Activated CD8-positive, alpha-beta memory T cell treated with anti-CD3 and anti-CD28 coated beads, Interleukin-2, amount 50 U/mL, for 24 hours (primary cell): Measurements from ENCODE around the gene RNASEL.
A peak's percentile ranks its signal among the peaks of the same experiment; 100 is the strongest.
"Not testable (repeated sequence)": the region's sequence is repeated elsewhere in the genome, so short reads cannot be mapped to it uniquely, and the experiment has no call there.

Experiments
- DNase-seq: peaks from one replicate; pipeline ENCODE4 v3.0.0-alpha.2; 2020; ENCODE audit errors: extremely low read depth

RNASEL gene, protein sequence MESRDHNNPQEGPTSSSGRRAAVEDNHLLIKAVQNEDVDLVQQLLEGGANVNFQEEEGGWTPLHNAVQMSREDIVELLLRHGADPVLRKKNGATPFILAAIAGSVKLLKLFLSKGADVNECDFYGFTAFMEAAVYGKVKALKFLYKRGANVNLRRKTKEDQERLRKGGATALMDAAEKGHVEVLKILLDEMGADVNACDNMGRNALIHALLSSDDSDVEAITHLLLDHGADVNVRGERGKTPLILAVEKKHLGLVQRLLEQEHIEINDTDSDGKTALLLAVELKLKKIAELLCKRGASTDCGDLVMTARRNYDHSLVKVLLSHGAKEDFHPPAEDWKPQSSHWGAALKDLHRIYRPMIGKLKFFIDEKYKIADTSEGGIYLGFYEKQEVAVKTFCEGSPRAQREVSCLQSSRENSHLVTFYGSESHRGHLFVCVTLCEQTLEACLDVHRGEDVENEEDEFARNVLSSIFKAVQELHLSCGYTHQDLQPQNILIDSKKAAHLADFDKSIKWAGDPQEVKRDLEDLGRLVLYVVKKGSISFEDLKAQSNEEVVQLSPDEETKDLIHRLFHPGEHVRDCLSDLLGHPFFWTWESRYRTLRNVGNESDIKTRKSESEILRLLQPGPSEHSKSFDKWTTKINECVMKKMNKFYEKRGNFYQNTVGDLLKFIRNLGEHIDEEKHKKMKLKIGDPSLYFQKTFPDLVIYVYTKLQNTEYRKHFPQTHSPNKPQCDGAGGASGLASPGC

DNA sequence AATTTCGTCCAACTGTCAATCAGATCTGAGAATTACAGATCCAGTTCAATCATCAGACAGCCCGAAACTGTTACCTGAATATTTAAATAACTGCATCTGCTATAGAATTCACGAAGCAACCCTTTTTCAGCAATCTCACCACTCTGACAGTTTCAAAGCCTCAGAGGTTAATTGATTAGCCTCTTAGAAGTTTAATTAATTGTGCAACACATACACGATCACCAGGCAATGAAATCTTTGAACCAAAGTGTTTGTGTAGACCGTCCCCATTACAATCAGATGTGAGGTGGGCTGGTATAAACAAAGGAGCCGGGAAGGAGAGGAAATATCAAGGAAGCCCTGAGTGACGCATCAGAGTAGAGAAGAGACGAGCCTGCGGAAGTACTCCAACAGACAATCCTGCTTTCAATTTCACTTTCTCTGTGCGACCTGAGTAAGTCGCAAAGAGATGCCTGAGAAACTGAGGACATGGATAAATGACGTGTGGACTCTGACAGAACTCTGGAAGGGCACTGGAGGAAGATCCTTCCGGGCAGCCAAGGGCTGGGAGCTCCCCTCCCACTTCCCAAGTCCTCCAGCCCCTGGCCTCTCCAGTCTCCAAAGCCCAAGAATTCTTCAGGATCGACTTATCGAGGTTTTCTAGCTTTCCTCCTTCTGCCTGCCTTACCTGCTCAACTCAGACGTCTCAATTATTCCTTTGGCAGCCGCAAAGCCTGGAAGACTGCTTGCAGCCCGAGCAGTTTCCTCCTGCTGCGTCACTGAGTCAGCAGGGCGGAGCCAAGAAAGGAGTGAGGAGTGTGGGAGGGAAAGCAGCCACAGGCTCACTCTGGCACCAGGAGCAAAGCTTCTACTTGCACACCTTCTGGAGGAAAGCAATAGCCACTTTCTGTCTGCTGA lies at the start of gene RNASEL:
RNASEL (minus strand) TSS at position 757 of the 897 bp plus-strand sequence. CDS start 2,450 bp downstream, outside the sequence.
- no peak for DNase-seq

DNA sequence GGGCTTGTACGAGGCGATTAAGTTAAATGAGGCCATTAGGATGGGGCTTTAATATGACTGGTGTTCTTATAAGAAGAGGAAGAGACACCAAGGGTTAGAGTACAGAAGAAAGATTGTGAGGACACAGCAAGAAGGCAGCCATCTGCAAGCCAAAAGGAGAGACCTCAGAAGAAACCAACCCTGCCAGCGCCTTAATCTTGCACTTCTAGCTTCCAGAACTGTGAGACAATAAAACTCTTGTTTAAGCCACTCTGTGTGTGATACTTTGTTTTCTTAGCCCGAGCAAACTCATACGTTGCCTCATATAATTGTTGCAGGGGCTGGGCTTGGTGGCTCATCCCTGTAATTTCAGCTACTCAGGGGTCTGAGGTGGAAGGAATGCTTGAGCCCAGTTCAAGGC lies 48.7 kb upstream of the RNASEL start:
- no peak for DNase-seq

DNA sequence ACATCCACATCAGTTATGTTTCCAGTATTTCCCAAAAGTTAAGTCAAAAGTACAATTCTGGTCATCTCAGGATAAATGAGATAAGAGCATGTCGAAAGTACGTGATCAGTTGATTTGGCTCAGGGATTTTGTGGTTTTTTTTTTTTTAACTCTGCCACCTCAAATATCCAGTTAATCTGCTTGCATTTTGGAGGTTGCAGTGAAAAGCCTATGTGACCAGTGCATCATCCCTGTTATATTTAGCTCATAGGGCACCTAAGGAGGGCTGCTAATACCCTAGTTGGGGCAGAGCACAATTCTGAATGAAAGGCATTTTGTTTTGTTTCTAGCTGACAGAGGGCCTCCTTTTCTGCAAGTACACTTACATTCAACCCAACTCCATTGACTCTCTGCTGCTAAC lies 46.8 kb upstream of the RNASEL start:
- no peak for DNase-seq

DNA sequence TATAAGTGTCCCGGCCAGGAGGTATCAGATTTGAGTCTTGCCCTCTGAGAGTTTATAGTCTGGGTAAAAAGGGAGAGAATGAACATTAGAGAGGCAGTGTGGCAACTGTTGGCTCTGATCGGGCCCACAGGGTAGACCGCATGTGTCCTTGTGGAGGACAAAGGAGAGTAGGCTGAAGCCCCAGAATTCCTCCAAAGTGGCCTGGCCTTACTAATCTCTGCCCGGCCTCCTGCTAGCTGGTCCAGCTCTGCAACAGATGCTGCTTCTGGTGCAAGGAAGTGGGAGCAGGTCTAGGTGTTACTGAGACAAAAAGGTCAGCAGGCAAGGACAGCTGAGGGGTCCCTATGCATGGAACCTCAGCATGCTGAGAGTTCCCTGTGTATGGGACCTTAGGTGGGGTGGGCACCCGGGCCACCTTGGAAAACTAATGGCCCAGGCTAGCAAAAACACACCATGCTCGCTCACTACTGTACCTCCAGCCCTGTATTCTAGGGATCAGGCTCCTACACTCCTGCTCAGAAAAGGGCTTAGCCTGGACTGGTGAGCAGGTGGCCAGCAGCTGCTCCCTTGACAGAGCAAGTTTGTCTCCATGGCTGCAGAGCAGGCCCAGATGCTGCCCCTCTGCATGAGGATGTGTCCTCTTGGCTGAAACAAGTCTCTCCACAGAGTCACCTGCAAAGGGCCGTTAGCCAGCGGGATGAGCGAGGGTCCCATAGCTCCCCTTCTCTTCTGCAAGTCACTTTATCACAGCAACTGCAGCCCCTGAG lies 45.4 kb upstream of the RNASEL start:
- DNase-seq: no peak

DNA sequence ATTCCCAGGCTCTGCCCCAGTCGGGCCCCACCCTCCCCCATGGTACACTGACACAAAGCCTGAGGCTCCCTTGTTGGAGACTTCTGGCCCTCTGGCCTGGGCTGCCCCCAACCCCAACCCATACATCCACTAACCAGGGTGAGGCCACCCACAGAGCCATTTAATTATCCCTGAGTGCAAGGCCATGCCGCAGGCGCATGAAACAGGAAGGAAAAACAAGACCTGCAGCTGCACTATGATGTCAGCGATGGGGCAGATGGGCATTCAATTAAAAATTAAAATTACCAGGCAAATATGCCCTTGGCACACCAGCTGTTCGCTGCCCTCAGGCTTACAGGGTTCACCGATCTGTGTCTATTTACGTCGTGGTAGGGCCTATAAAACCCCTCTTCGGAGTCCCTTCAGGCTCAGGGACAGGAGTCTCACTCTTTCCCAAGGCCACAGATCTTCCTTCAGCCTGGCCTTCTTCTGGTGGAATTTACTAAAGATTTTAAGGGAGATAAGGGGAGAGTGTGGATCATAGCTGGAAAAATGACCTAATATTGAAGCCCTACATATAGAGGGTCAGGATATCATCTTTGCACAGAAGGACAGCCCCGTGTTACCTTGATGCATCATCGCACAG lies 44.7 kb upstream of the RNASEL start:
- no peak for DNase-seq

DNA sequence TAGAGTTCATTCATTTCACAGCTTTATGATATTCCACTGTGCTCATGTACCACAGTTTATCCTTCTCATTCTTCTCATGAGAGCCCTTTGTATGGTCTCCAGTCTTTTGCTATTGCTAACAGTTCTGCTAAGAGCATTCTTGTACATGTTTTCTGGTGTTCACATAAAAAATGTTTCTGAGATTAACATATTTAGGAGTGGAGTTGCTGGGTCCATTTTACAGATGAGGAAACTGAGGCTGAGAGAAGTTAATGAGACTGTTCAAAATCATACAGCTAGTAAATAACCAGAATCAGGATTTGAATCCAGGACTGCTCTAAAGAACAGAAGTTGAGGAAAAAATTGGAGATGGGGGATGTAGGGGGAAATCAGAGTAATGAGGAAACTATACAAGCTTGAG lies 44.0 kb upstream of the RNASEL start:
- DNase-seq: no peak

DNA sequence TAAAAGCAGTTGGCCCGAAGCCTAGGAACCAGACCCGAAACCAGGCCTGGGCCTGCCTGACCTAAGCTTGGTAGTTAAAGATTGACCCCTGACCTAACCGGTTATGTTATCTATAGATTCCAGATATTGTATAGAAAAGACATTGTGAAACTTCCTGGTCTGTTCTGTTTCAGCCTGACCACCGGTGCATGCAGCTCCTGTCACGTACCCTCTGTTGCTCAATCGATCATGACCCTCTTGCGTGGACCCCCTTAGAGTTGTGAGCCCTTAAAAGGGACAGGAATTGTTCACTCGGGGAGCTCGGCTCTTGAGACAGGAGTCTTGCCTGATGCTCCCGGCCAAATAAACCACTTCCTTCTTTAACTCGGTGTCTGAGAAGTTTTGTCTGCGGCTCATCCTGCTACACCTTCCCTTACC lies 43.4 kb upstream of the RNASEL start:
- DNase-seq: not testable (repeated sequence)

DNA sequence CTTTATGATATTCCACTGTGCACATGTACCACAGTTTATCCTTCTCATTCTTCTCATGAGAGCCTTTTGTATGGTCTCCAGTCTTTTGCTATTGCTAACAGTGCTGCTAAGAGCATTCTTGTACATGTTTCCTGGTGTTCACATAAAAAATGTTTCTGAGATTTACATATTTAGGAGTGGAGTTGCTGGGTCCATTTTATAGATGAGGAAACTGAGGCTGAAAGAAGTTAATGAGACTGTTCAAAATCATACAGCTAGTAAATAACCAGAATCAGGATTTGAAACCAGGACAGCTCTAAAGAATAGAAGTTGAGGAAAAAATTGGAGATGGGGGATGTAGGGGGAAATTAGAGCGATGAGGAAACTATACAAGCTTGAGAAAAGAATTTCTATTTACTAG lies 42.9 kb upstream of the RNASEL start:
- DNase-seq: no peak

DNA sequence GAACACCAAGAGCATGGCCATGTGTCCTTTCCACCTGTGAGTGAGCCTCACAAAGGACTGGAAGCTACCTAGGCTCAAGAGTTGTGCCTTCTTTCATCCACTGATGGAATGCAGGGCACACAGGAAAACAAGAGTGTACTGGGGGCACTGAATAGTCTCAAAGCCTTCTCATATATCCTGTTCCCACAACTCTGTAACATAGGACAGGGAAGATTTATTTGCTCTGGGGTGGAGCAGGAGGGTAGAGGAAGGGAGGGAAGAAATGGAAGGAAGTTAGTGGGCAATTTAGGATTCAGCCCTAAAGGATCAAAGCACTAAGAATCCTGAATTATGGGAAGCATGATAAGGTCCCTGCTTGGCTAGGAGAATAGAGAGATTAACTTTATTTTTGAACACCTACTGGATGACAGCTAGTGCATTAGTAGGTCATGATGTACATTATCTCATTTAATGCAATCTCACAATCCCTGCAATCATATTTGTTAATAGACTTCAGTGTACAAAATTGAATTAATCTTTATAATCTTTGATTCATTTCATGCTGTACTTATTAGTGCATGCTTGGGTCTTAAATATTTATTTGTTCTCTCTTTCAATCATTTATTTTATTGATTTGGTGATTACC lies 42.1 kb upstream of the RNASEL start:
- DNase-seq: no peak

DNA sequence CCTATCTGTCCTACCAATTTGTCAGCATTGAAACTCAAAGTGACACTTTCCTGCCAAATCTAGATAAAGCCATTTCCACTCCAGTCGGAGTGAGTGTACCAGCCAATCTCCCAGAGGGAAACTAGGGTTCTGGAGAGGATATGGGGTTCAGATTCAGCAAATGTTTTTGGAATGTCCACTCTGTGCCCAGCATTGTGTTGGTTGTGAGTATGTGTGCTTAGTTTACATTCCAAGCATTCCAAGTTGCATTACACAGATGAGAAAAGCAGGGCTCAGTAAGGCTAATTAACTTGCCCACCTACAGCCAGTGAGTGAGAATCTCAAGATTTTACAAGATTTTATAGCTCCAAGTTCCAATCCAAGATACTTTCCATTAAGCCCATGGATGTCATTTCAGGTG lies 41.5 kb upstream of the RNASEL start:
- DNase-seq: no peak

DNA sequence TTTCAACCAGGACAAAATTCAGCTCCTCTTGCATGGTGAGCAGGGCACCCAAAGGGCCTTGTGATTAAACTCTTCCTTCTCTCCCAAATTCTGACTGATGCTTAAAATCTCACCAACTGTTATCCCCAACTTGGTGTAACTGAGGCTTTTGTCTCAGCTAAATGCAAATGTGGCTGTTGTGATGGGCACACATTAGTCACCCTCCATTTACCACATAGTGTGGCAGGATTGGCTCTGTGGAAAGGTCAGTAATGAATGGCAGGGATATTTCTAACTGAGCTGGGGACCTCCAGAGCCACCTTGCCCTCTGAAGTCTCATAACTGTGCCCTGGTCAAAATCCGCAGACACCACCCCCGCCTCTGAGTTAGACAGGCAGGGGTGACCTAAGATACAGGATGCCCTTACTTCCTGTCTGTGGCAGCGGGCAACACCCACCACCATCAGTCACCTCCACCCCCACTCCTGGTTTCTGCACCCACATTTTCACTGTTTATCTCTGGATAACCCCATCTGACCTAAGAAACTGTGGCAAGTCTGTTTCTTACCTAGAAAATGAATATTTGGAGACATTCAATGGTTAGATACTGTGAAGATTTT lies 40.5 kb upstream of the RNASEL start:
- peak; percentile 41 for DNase-seq

DNA sequence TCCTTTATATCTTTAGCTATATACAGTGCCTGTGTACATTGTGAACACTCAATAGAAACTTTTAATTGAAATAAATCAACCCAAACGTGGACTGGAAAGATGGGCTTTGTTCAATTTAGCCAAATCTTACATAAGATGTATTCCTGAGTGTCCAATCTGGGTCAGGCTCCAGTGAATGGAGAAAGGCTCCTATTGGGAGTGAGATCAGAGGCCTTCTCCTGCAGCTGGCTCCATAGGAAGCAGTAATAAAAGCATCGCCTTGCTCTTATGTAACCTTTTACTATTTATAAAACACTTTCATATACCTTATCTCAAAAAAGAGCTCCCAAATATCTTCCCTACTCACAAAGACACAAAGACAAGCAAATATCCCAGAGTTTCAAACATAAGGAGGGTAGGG lies 40.0 kb upstream of the RNASEL start:
- DNase-seq: no peak

DNA sequence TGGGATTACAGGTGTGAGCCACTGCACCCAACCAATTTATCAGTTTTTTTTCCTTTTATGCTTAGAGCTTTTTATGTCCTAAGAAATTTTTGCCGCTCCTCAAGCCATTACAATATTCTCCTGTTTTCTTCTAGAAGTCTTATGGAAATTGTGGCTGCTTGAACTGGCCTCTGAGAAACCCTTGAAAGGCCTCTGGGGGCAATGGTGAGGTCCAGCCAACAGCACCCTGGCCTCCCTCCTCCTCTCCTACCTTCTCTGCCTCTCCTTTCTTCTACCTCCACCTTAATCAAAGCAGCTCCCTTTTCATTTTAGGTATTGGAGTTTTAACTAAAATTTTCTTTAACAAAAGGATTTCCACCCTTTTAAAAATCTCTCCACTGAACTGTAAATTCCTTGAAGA lies 39.6 kb upstream of the RNASEL start:
- no peak for DNase-seq

DNA sequence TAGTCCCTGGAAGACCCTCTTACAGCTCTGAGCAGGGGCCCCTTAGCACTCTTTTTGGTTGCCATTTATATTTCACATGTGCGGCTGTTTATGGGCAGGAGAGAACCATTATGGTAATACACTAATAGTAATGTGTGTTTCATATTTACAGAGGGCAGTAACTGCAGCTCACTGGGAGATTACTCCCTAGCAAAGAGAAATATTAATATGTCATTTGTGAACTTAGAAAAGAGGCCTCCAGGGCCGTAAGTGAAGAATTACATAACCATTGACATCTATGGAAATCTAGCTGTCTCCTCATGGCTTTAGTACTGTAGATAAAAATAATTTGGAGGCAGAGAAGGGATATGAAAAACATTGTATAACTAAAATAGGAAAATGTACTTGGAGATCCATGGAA lies 38.6 kb upstream of the RNASEL start:
- no peak for DNase-seq

DNA sequence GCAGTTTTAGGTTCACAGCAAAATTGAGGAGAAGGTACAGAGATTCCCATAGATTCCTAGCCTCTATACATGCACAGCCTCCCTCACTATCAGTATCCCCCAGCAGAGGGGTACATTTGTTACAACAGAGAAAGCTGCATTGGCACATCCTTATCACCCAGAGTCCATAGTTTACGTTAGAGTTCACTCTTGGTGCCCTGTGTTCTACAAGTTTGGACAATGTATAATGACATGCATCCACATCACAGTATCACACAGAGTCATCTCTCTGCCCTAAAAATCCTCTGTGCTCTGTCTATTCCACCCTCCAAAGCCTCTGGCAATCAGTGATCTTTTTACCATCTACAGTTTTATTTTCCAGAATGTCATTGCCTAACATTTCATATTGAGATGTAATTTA lies 37.5 kb upstream of the RNASEL start:
- DNase-seq: no peak

DNA sequence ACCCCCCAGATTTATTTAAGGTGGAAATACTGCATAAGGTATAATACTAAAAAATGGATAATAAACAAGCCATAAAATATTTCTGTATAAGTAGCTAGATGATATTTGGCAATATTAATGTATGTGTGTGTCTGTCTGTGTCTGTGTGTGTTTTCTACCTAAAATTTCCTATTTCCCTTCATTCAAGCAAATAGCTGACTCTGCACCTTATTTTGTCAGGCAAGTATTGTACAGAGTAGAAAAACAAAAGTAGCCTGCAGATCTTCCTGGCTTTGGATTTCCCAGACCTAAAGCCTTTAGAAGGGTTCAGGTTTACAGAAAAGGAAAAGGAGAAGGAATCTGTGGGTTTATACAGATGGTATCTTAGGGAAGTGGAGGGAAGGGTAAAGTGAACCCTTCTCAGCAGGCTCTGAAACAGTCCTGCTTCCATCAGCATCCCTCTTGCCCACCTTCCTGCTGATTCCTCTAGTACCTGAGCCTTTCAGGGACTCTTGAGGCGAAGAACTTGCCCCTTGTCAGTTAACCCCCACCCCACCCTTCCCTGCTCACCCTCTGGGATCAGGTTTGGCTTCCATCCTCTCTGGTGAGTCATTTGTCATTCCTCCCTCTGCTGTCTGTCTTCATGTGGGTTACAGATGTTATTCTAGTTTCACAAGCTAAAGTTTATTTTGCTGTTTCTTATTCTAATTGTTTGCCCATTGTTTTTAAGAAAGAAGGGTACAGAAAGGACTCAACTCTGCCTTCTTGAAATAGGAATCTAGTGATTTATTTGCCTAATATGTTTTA lies 36.9 kb upstream of the RNASEL start:
- DNase-seq: no peak

DNA sequence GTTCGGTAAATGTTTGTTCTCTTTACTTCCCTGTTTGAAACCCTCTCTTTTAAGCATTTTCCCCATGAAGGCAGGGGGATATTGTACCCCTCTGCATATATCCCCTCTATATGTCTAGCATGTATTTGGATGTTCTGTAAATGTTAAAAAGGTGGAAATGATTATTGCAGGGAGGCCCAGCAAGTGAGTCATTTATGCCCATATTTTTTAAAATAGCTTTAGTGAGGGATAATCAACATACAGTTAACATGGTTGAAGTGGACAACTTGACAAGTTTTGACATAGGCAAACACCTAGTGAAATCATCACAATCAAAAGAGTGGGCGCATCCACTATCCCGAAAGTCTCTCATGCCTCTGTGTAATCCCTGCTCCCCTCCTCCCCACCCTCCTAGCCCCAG lies 36.0 kb upstream of the RNASEL start:
- DNase-seq: no peak

DNA sequence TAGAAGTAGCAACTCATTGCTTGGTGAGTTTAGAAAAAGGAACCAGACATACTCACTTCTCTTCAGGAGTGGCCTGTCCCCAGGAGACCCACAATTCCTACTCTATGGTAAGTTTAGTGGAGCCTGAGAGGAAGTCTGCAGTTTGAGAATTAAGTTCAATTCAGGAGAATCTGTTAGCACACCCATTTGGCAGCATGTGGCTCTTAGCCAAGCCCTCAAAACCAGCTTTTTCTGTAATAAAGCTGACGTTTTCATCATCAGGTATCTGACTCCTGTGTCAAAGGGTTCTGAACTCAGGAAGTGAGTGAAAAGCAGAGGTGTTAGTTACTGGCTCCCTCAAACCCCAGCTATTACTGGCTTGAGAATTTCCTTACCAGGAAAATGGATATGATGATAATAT lies 35.5 kb upstream of the RNASEL start:
- no peak for DNase-seq

DNA sequence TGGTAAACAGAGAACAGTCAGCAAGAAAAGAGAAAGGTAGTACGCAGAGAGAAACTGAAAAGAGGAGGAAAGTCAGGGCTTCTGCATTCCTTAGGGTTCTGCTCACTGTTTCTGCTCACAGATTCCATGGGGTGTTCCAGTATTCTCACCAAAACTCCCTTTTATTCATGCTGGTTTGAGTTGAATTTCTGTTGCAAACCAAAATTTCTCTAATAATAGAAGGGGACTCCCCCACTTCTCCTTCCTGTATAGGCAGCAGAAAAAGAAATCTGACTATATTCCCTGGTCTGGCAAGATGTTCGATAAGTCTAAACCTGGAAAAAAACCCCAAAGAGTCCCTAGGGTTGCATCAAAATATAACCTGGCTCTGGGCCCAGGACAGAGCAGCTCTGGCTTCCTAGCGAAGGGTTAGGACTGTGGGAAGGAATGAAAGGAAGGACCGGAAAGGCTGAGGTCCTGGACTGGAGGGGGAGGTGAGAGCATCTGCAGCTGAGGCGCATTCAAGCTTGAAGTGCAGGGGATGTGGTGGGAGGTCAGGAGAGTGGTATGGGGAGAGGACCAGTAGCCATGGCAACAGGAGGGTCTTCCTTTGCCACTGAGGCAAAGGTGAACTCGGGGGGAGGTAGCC lies 34.0 kb upstream of the RNASEL start:
- DNase-seq: no peak
